Fibroblast of lung (primary cell): ENCODE results near the gene SIRT2.

ENCODE experiments used
- EZH2 ChIP-seq: IDR thresholded peaks from 2 replicates; pipeline ENCODE4 v1.5.1; 2012; ENCODE audit warnings: low read length, control low read depth, mild to moderate bottlenecking; ENCODE audit errors: missing control alignments
- TF ChIP-seq, protein P1 (sequence below), 2 donors: IDR thresholded peaks in 1 of 2; conservative IDR thresholded peaks in 1 of 2; 1 replicate in 1 of 2; 2 replicates in 1 of 2; pipeline ENCODE4 v1.5.1; 2011 to 2012; ENCODE audit warnings: low read length in 2 of 2, control low read depth in 1 of 2, inconsistent platforms in 1 of 2, low read depth in 1 of 2, mild to moderate bottlenecking in 1 of 2

DNA sequence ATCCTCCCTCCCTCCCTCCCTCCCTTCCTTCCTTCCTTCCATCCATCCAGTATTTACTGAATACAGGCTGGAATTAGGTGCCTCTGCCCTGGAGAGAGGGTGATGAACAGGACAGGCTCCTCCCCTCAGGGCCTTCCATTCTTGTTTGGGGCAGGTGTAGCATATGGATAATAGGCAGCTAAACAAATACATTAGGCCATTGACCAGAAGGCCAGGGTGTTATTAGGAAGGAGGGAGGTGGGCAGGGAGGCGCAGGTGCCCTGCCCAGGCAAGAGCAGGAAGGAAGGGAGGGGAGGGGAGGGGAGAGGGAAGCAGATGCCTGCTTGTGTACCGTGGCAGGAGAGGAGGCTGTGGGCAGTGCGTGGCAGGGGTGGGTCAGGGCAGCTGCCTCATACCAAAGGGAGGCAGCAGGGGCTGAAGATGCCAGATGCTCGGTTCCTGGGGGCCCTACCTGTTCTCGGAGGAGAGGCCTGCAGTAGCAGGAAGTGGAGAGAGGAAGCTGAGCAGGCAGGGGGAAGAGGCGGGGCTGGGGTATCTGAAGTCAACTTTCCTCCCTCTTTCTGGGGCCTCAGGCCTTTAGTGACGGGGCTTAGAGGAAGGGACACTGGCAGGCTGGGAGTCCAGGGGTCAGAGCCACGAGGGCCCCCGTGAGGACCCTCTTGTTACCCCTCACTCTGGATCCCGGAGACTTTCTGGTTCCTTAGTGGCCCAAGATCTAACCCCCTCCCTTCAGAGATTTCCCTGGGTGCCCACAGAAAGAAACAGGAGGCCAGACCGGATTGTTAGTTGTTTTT, 21.4 kb downstream of the SIRT2 start, which contains the start of gene RINL:
- TF ChIP-seq, protein P1, sequence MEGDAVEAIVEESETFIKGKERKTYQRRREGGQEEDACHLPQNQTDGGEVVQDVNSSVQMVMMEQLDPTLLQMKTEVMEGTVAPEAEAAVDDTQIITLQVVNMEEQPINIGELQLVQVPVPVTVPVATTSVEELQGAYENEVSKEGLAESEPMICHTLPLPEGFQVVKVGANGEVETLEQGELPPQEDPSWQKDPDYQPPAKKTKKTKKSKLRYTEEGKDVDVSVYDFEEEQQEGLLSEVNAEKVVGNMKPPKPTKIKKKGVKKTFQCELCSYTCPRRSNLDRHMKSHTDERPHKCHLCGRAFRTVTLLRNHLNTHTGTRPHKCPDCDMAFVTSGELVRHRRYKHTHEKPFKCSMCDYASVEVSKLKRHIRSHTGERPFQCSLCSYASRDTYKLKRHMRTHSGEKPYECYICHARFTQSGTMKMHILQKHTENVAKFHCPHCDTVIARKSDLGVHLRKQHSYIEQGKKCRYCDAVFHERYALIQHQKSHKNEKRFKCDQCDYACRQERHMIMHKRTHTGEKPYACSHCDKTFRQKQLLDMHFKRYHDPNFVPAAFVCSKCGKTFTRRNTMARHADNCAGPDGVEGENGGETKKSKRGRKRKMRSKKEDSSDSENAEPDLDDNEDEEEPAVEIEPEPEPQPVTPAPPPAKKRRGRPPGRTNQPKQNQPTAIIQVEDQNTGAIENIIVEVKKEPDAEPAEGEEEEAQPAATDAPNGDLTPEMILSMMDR (conservative IDR thresholded peaks at IDR 0.05 in 1 of 2, IDR thresholded peaks at IDR 0.05 in 1 of 2; ENCODE audit: low read depth in 1 of 2, low read length in 2 of 2), result no peak
- TF ChIP-seq EZH2, result no peak
